Spinal cord (tissue), 10 donors: ENCODE measurements around the gene TFF2. TPM values are rescaled to one million over a fixed set of nuclear protein-coding genes. Genes with fewer than 3 reads are reported as not detected.

Source experiments
- DNase-seq, 6 donors: peaks; one replicate each; pipeline versions ENCODE4 v3.0.0 to v3.0.0-alpha.2; 2013 to 2015; ENCODE audit warnings: low spot score in 6 of 6, low read depth in 4 of 6
- H3K27ac ChIP-seq: one replicate; pipeline ENCODE4 v1.5.1; 2013; ENCODE audit warnings: low read depth, low read length, control low read depth
- H3K27me3 ChIP-seq: one replicate; pipeline ENCODE4 v1.6.1; 2013; ENCODE audit warnings: low read length; ENCODE audit not compliant: control insufficient read depth, insufficient read depth
- H3K36me3 ChIP-seq: one replicate; pipeline ENCODE4 v1.6.1; 2013; ENCODE audit warnings: low read length; ENCODE audit not compliant: control insufficient read depth, insufficient read depth
- H3K4me1 ChIP-seq: one replicate; pipeline ENCODE4 v1.6.1; 2013; ENCODE audit warnings: low read length; ENCODE audit not compliant: control insufficient read depth, insufficient read depth
- H3K4me3 ChIP-seq: one replicate; pipeline ENCODE4 v1.5.1; 2013; ENCODE audit warnings: low read depth, low read length, control low read depth
- H3K9me3 ChIP-seq: one replicate; pipeline ENCODE4 v1.6.1; 2013; ENCODE audit warnings: low read length; ENCODE audit not compliant: control insufficient read depth, insufficient read depth
- WGBS: methylation state at CpG from one replicate; pipeline ENCODE4 v1.1.5; 2013; ENCODE audit warnings: missing lambda C conversion rate; ENCODE audit not compliant: insufficient coverage; 5-methylcytosine and 5-hydroxymethylcytosine counted together
- polyA plus RNA-seq, 2 donors: library from polyadenylated mRNA; unstranded; fragments of 120-200 nt; gene quantifications; one replicate each; pipeline ENCODE4 v1.2.1, GENCODE V29; 2013; ENCODE audit not compliant: insufficient read length in 2 of 2
- total RNA-seq, 2 donors: library from RNA; depleted of rRNA in 1 of 2; stranded (reverse); fragments of 120-200 nt in 1 of 2; fragments of >200 nt in 1 of 2; gene quantifications; one replicate each; pipeline versions ENCODE4 v1.2.3 to v1.2.4, GENCODE V29; 2013 to 2014
- donor health status: healthy.

The TFF2 gene
- total and polyA plus RNA-seq, 4 donors, result not detected

GRCh38 chr21:42331660-42332059 is 19.1 kb downstream of the TFF2 start:
- no peak for DNase-seq
- Histone ChIP-seq H3K27me3 (no peaks in the 10 kb centered on the region), H3K36me3 (no peaks in the 10 kb centered on the region), H3K27ac (no peak overlapping the region), H3K4me1 (no peaks in the 10 kb centered on the region), H3K9me3 (peaks cover 1% of the 10 kb centered on the region), H3K4me3 (no peak overlapping the region)

GRCh38 chr21:42330380-42331371 is 20.1 kb downstream of the TFF2 start:
- no peak for DNase-seq
- Histone ChIP-seq H3K27ac (no peak overlapping the region), H3K36me3 (no peaks in the 10 kb centered on the region), H3K4me3 (no peak overlapping the region), H3K4me1 (no peaks in the 10 kb centered on the region), H3K27me3 (no peaks in the 10 kb centered on the region), H3K9me3 (peaks cover 1% of the 10 kb centered on the region)
- WGBS, result no CpG with 5 or more reads among the region's 4 CpGs

GRCh38 chr21:42324896-42325295 is 25.9 kb downstream of the TFF2 start:
- no peak for DNase-seq
- no peaks in the 10 kb centered on the region for H3K9me3 ChIP-seq
- H3K4me3 ChIP-seq, result no peak overlapping the region
- H3K27ac ChIP-seq, result no peak overlapping the region
- H3K27me3 ChIP-seq, result no peaks in the 10 kb centered on the region
- no peaks in the 10 kb centered on the region for H3K4me1 ChIP-seq
- H3K36me3 ChIP-seq, result no peaks in the 10 kb centered on the region
- WGBS, result 88% methylated on average over 5 of the region's 6 CpGs

- H3K4me1 ChIP-seq, result no peaks in the 10 kb centered on the region
- no peak for DNase-seq
- no peaks in the 10 kb centered on the region for H3K9me3 ChIP-seq
- 87% methylated on average over 4 of the region's 4 CpGs for WGBS
- no peaks in the 10 kb centered on the region for H3K27me3 ChIP-seq
- no peak overlapping the region for H3K27ac ChIP-seq
- no peak overlapping the region for H3K4me3 ChIP-seq
- H3K36me3 ChIP-seq, result no peaks in the 10 kb centered on the region
These were observed 28.9 kb downstream of the TFF2 start for GRCh38 chr21:42321845-42322244.

GRCh38 chr21:42321231-42321630 is 29.6 kb downstream of the TFF2 start:
- DNase-seq, result no peak
- Histone ChIP-seq H3K27ac (no peak overlapping the region), H3K36me3 (no peaks in the 10 kb centered on the region), H3K9me3 (no peaks in the 10 kb centered on the region), H3K27me3 (no peaks in the 10 kb centered on the region), H3K4me3 (no peak overlapping the region), H3K4me1 (no peaks in the 10 kb centered on the region)
- WGBS, result 86% methylated on average over 10 of the region's 10 CpGs

GRCh38 chr21:42320791-42321190 is 30.0 kb downstream of the TFF2 start:
- Histone ChIP-seq H3K9me3 (no peaks in the 10 kb centered on the region), H3K27me3 (no peaks in the 10 kb centered on the region), H3K27ac (no peak overlapping the region), H3K36me3 (no peaks in the 10 kb centered on the region), H3K4me1 (no peaks in the 10 kb centered on the region), H3K4me3 (no peak overlapping the region)
- no peak for DNase-seq
- 94% methylated on average over 8 of the region's 8 CpGs for WGBS

GRCh38 chr21:42319851-42320572 is 30.8 kb downstream of the TFF2 start:
- no peak overlapping the region for H3K4me3 ChIP-seq
- H3K4me1 ChIP-seq, result peaks cover 7% of the 10 kb centered on the region
- no peaks in the 10 kb centered on the region for H3K9me3 ChIP-seq
- no peak overlapping the region for H3K27ac ChIP-seq
- no peak for DNase-seq
- H3K36me3 ChIP-seq, result no peaks in the 10 kb centered on the region
- H3K27me3 ChIP-seq, result no peaks in the 10 kb centered on the region
- 73% methylated on average over 13 of the region's 17 CpGs for WGBS

- Histone ChIP-seq H3K27ac (no peak overlapping the region), H3K9me3 (no peaks in the 10 kb centered on the region), H3K4me3 (no peak overlapping the region), H3K36me3 (no peaks in the 10 kb centered on the region), H3K27me3 (no peaks in the 10 kb centered on the region), H3K4me1 (peaks cover 7% of the 10 kb centered on the region)
- 93% methylated on average over 9 of the region's 10 CpGs for WGBS
- no peak for DNase-seq
These were observed 31.4 kb downstream of the TFF2 start for GRCh38 chr21:42319376-42319775.

GRCh38 chr21:42317826-42318746 is 32.7 kb downstream of the TFF2 start:
- Histone ChIP-seq H3K27me3 (no peaks in the 10 kb centered on the region), H3K4me3 (no peak overlapping the region), H3K27ac (no peak overlapping the region), H3K4me1 (peaks cover 15% of the 10 kb centered on the region), H3K36me3 (no peaks in the 10 kb centered on the region), H3K9me3 (no peaks in the 10 kb centered on the region)
- DNase-seq, result no peak
- WGBS, result 87% methylated on average over 19 of the region's 20 CpGs
